Activated naive CD8-positive, alpha-beta T cell treated with anti-CD3 and anti-CD28 coated beads, Interleukin-2, amount 50 U/mL, for 24 hours (primary cell): Measurements from ENCODE around the gene CEP76.
A peak's percentile ranks its signal among the peaks of the same experiment; 100 is the strongest.
"Not testable (repeated sequence)": the region's sequence is repeated elsewhere in the genome, so short reads cannot be mapped to it uniquely, and the experiment has no call there.

Experiments
- ATAC-seq: fragments of 150-1000 bp; cut with Tn5 transposase; one replicate; pipeline ENCODE4 v1.10.0; 2021
- DNase-seq: peaks from one replicate; pipeline ENCODE4 v3.0.0; 2021
- H3K27ac Mint-ChIP-seq: one replicate; pipeline ENCODE4 v1.8.0; 2021; ENCODE audit warnings: mild to moderate bottlenecking, mixed read lengths
- H3K27me3 Mint-ChIP-seq: one replicate; pipeline ENCODE4 v1.8.0; 2021; ENCODE audit warnings: mixed read lengths
- H3K36me3 Mint-ChIP-seq: one replicate; pipeline ENCODE4 v1.8.0; 2021; ENCODE audit warnings: low read depth, mixed read lengths
- H3K4me1 Mint-ChIP-seq: one replicate; pipeline ENCODE4 v1.8.0; 2021; ENCODE audit warnings: mixed read lengths
- H3K4me3 Mint-ChIP-seq: one replicate; pipeline ENCODE4 v1.8.0; 2021; ENCODE audit warnings: mild to moderate bottlenecking, moderate library complexity, mixed read lengths
- H3K9me3 Mint-ChIP-seq: one replicate; pipeline ENCODE4 v1.8.0; 2021; ENCODE audit warnings: mixed read lengths

Gene CEP76

DNA sequence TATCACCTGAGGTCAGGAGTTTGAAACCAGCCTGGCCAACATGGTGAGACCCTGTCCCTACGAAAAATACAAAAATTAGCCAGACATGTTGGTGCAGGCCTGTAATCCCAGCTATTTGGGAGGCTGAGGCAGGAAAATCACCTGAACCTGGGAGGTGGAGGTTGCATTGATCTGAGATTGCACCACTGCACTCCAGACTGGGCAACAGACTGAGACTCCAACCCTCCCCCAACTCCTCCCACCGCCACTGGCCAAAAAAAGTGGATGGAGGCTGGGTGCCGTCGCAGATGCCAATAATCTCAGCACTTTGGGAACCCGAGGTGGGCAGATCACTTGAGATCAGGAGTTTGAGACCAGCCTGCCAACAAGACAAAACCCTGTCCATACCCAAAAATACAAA is 34.5 kb downstream of the CEP76 start:
- ATAC-seq, result no peak
- H3K4me1 Mint-ChIP-seq, result peaks cover 3% of the 10 kb centered on the region
- H3K27me3 Mint-ChIP-seq, result no peaks in the 10 kb centered on the region

DNA sequence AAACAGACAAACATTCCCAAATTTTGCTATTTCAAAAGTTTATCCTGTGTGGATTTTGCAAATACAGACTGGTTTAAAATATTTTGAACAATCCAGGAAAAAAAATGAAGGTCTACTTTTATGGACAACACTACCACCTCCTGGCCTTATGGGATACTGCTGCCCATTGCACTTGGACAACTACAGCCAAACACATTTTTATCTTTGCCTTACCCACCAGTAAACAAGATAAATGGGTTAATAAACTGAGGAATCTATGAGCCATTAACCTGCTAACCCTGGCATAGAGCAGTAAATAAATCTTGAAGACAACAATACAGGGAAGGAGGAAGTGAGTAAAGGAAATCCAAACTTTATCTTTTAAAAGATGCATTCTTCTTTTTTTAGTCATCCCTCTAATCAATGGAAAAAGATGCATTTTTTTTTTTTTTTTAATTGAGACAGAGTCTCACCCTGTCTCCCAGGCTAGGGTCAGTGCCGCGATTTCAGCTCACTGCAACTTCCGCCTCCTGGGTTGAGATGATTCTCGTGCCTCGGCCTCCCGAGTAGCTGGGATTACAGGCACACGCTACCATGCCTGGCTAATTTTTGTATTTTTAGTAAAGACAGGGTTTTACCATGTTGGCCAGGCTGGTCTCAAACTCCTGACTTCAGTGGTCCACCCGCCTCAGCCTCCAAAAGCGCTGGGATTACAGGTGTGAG is 42.5 kb downstream of the CEP76 start:
- Mint-ChIP-seq H3K27ac (no peak overlapping the region), H3K4me3 (no peak overlapping the region), H3K4me1 (peaks cover 19% of the 10 kb centered on the region), H3K36me3 (no peaks in the 10 kb centered on the region), H3K27me3 (peaks cover 22% of the 10 kb centered on the region), H3K9me3 (no peaks in the 10 kb centered on the region)
- ATAC-seq, result no peak
- peak; percentile 32 for DNase-seq

More for the DNA sequence above, 34.5 kb downstream of the CEP76 start:
- peaks cover 3% of the 10 kb centered on the region for H3K36me3 Mint-ChIP-seq
- H3K9me3 Mint-ChIP-seq, result no peaks in the 10 kb centered on the region
- H3K4me3 Mint-ChIP-seq, result no peak overlapping the region
- H3K27ac Mint-ChIP-seq, result no peak overlapping the region
- no peak for DNase-seq

DNA sequence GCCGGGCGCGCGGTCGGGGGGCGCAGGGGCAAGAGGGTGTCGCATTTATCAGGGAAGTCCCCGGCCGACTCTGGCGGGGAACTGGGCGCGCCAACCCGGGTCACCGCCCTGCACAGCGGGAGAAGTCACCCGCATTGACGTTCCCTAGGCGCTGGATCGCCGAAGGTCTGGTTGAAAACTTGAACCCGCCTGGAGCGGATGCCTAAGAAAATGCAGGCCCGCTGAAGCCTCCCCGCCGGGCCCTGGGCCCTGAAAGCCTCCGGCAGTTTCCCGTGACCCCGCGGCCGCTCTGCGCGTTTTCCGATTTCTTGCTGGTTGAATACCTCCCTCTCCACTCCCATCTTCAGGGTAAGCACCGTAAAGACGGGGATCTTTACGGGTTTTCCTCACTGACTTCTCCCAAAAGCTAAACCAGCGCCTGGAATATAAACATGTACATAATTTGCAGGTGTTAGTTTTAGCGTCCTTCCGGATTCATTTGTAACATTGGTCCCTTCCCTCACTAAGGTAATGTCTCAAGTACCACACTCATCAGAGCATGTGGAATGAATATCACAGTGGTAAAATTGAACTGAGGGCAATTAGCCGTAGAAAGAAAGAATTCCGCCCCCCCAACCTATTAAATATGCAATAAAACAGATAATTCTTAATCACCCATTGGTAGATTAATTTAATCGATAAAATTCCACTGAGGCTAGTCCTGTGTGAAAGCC is 43.9 kb downstream of the CEP76 start:
- Mint-ChIP-seq H3K36me3 (no peaks in the 10 kb centered on the region), H3K4me1 (peaks cover 21% of the 10 kb centered on the region), H3K27me3 (peaks cover 30% of the 10 kb centered on the region), H3K9me3 (no peaks in the 10 kb centered on the region), H3K27ac (no peak overlapping the region), H3K4me3 (peak overlapping the region; percentile 78)
- ATAC-seq, result no peak
- peak; percentile 27 for DNase-seq

- H3K27me3 Mint-ChIP-seq, result peaks cover 34% of the 10 kb centered on the region
- H3K27ac Mint-ChIP-seq, result no peak within 1 kb of the TSS
- peak; percentile 34 for DNase-seq
- H3K4me3 Mint-ChIP-seq, result peak within 1 kb of the TSS; percentile 78
- peaks cover 23% of the 10 kb centered on the region for H3K4me1 Mint-ChIP-seq
- no peaks in the 10 kb centered on the region for H3K9me3 Mint-ChIP-seq
- H3K36me3 Mint-ChIP-seq, result no peaks in the 10 kb centered on the region
- ATAC-seq, result peak; percentile 60
Measured at GRCh38 chr18:12657684-12658425, 44.7 kb downstream of the CEP76 start, which contains the start of gene SPIRE1. SPIRE1 (minus strand) TSS chr18:12658107; CDS start chr18:12657866, 241 bp downstream.

- Mint-ChIP-seq H3K27me3 (peaks cover 34% of the 10 kb centered on the region), H3K27ac (no peak overlapping the region), H3K4me1 (peaks cover 26% of the 10 kb centered on the region), H3K36me3 (no peaks in the 10 kb centered on the region), H3K9me3 (no peaks in the 10 kb centered on the region), H3K4me3 (peak overlapping the region; percentile 73)
- ATAC-seq (peak; percentile 21), DNase-seq (peak; percentile 23)
Measured at GRCh38 chr18:12656938-12657683, 45.4 kb downstream of the CEP76 start.

GRCh38 chr18:12656605-12656937 is 46.0 kb downstream of the CEP76 start:
- Mint-ChIP-seq H3K27me3 (peaks cover 36% of the 10 kb centered on the region), H3K4me3 (peak overlapping the region; percentile 73), H3K27ac (no peak overlapping the region), H3K9me3 (no peaks in the 10 kb centered on the region), H3K36me3 (no peaks in the 10 kb centered on the region), H3K4me1 (peaks cover 26% of the 10 kb centered on the region)
- DNase-seq, result no peak
- no peak for ATAC-seq

DNA sequence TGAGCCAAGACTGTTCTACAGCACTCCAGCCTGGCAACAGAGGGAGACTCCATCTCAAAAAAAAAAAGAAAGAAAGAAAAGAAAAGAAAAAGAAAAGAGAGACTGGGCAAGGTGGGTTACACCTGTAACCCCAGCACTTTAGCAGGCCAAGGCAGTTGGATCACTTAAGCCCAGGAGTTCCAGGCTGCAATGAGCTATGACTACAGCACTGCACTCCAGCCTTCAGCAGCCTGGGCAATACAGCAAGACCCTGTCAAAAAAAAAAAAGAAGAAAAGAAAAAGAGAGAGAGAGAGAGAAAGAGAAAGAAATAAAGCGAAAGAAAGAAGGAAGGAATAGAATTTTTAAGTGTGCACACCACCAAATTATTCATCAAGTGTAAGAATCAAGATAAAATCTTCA is 47.6 kb downstream of the CEP76 start:
- Mint-ChIP-seq H3K27me3 (peaks cover 40% of the 10 kb centered on the region), H3K27ac (no peak overlapping the region), H3K9me3 (no peaks in the 10 kb centered on the region), H3K4me1 (peaks cover 26% of the 10 kb centered on the region), H3K36me3 (no peaks in the 10 kb centered on the region), H3K4me3 (no peak overlapping the region)
- DNase-seq, result no peak
- no peak for ATAC-seq

DNA sequence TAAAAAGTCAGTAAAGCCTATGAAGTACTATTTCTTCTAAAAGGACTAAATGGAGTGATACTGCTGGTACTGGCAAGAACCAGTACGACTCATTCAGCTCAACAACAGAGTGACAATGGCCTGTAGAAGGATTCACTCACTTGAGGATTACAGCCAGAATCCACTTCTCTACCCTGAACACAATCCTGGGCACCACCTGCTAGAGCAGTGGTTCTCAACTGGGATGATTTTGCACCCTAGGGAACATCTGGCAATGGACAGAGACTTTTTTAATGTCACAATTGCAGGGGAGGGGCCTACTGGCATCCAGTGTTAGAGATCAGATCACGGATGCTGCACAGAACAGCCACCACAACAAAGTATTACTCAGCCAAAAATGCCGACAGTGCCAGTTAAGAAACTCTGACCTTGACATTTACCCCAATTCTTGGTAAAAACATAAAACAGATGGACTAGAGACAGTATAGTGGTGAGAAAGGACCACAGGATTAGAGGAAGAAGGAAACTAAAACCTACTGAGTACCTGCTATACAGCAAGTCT is 49.6 kb downstream of the CEP76 start:
- no peaks in the 10 kb centered on the region for H3K9me3 Mint-ChIP-seq
- no peak for DNase-seq
- peak overlapping the region; percentile 54 for H3K27ac Mint-ChIP-seq
- peaks cover 24% of the 10 kb centered on the region for H3K4me1 Mint-ChIP-seq
- no peak overlapping the region for H3K4me3 Mint-ChIP-seq
- ATAC-seq, result peak; percentile 74
- peaks cover 37% of the 10 kb centered on the region for H3K27me3 Mint-ChIP-seq
- no peaks in the 10 kb centered on the region for H3K36me3 Mint-ChIP-seq

GRCh38 chr18:12651651-12652050 is 50.9 kb downstream of the CEP76 start:
- Mint-ChIP-seq H3K27me3 (peaks cover 34% of the 10 kb centered on the region), H3K4me3 (no peak overlapping the region), H3K9me3 (no peaks in the 10 kb centered on the region), H3K4me1 (peaks cover 21% of the 10 kb centered on the region), H3K27ac (no peak overlapping the region), H3K36me3 (no peaks in the 10 kb centered on the region)
- ATAC-seq, result no peak
- DNase-seq, result no peak

DNA sequence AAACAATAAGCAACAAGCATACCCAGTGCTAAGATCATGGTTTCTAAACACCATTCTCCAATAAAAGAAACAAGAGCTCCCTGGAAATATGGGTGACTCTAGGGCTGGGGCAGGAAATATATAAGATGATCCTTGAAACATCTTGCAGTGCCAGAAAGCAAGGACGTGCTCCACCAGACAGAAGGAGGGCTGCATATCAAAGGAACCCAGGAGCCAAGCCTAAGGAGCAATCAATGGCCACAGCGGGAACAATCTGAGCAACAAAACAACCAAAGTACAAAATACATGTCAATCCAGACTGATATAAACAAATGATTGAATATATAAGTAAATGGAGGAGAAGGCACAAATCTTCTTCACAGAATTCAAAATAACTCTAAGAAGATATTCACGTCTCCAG is 54.8 kb downstream of the CEP76 start:
- Mint-ChIP-seq H3K36me3 (no peaks in the 10 kb centered on the region), H3K4me1 (peaks cover 4% of the 10 kb centered on the region), H3K4me3 (no peak overlapping the region), H3K9me3 (no peaks in the 10 kb centered on the region), H3K27ac (no peak overlapping the region), H3K27me3 (peaks cover 15% of the 10 kb centered on the region)
- ATAC-seq, result no peak
- DNase-seq, result no peak

- Mint-ChIP-seq H3K4me1 (no peaks in the 10 kb centered on the region), H3K36me3 (no peaks in the 10 kb centered on the region), H3K4me3 (no peak overlapping the region), H3K27me3 (peaks cover 13% of the 10 kb centered on the region), H3K9me3 (no peaks in the 10 kb centered on the region), H3K27ac (no peak overlapping the region)
- no peak for ATAC-seq
- DNase-seq, result no peak
Measured at GRCh38 chr18:12645751-12646203, 56.7 kb downstream of the CEP76 start.

DNA sequence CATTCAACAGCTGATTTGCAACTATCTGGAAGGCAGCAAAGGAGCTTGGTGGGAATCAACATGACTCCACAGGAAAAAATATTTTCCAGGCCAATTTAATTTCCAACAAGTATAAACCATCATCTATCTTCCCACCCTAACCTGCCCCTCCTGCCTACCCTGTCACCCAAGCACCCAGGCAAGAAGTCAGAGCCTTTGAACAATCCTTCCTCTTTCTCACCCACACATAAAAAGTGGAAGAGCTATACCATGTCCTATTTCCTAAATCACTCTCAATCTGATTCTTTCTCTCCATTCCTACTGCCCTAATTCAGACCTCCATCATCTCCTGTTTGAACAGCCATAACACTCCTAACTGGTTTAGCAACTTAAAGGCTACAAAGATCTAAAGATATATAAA is 57.3 kb downstream of the CEP76 start:
- no peak for DNase-seq
- no peaks in the 10 kb centered on the region for H3K36me3 Mint-ChIP-seq
- H3K4me1 Mint-ChIP-seq, result no peaks in the 10 kb centered on the region
- H3K27ac Mint-ChIP-seq, result no peak overlapping the region
- H3K4me3 Mint-ChIP-seq, result no peak overlapping the region
- peaks cover 13% of the 10 kb centered on the region for H3K27me3 Mint-ChIP-seq
- no peak for ATAC-seq
- H3K9me3 Mint-ChIP-seq, result no peaks in the 10 kb centered on the region

DNA sequence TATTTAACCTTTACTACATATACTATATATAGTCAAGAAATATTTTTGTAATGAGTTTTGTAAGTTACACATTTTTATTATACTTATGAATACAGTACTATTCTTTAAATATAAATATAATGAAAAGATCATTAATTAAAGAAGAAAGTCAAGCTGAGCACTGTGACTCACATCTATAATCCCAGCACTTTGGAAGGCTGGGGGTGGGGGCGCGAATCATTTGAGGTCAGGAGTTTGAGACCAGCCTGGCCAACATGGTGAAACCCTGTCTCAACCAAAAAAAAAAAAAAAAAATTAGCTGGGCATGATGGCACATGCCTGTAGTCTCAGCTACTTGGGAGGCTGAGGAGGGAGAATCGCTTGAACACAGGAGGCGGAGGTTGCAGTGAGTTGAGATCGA is 58.8 kb downstream of the CEP76 start:
- H3K36me3 Mint-ChIP-seq, H3K4me3 Mint-ChIP-seq, H3K9me3 Mint-ChIP-seq, DNase-seq, ATAC-seq, H3K27ac Mint-ChIP-seq, H3K4me1 Mint-ChIP-seq: not testable (repeated sequence)
- peaks cover 11% of the 10 kb centered on the region for H3K27me3 Mint-ChIP-seq

DNA sequence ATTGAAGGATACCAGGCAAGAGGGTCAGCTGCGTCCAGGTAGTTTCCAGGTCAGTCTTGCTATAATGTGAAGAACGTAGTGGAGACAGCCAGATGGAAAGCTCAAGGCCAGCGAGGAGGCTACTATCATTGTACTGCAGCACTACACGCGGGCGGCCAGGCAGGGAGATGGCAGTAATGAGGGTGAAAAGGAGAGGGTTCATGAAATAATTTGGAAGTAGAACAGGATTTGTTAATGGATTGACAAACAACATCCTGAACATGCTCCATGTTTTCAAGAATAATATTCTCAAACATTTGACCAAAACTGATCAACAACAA is 61.7 kb downstream of the CEP76 start:
- ATAC-seq, result no peak
- H3K4me3 Mint-ChIP-seq, result no peak overlapping the region
- H3K27me3 Mint-ChIP-seq, result peaks cover 11% of the 10 kb centered on the region
- no peak overlapping the region for H3K27ac Mint-ChIP-seq
- no peak for DNase-seq
- H3K9me3 Mint-ChIP-seq, result no peaks in the 10 kb centered on the region
- no peaks in the 10 kb centered on the region for H3K4me1 Mint-ChIP-seq
- no peaks in the 10 kb centered on the region for H3K36me3 Mint-ChIP-seq
